ENCODE data around the gene IRGQ. TPM values are rescaled to one million over a fixed set of nuclear protein-coding genes. Genes with fewer than 3 reads are reported as not detected.

IRGQ gene
- total RNA-seq, 1 experiment from 2014 or later, result 38.1 TPM

DNA sequence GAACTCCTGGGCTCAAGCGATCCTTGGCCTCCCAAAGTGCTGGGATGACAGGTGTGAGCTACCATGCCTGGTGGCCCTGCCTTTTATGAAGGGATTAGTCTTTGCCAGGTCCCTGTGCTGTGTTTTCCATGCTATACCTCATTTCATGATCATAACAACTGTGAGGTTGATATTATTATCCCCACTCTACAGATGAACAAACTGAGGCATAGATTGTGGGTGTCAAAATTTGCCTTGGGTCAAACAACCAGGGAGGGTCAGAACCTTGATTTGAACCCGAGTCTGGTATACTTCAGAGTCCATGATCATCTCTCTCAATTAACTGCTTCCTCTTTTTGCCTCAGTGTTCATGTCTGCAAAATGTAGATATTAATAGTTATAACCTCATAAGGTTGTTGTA, 13.4 kb downstream of the IRGQ start:
- POLR2A ChIA-PET, result no interaction called here
- H3K36me3 Mint-ChIP-seq, result peaks cover 7% of the 10 kb centered on the region; the same call in 1 of the 2 replicates
- DNase-seq (ENCODE audit: low spot score) (no peak), ATAC-seq (no peak)
- CTCF ChIA-PET, result interaction anchor here (1.4 to 8.3 kb wide), 4 partner anchors 12 to 135 kb away, joined by 3 to 53 read pairs (median 11); partner anchors contain the start of genes IRGQ and ZNF576
- H3K27me3 Mint-ChIP-seq (ENCODE audit: low read depth), result no peaks in the 10 kb centered on the region; the same call in 1 of the 2 replicates
- TF ChIP-seq, protein P1, sequence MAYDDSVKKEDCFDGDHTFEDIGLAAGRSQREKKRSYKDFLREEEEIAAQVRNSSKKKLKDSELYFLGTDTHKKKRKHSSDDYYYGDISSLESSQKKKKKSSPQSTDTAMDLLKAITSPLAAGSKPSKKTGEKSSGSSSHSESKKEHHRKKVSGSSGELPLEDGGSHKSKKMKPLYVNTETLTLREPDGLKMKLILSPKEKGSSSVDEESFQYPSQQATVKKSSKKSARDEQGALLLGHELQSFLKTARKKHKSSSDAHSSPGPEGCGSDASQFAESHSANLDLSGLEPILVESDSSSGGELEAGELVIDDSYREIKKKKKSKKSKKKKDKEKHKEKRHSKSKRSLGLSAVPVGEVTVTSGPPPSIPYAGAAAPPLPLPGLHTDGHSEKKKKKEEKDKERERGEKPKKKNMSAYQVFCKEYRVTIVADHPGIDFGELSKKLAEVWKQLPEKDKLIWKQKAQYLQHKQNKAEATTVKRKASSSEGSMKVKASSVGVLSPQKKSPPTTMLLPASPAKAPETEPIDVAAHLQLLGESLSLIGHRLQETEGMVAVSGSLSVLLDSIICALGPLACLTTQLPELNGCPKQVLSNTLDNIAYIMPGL (CRISPR knock-in tag; IDR thresholded peaks at IDR 0.05), result no peak
- TF ChIP-seq, protein P2, sequence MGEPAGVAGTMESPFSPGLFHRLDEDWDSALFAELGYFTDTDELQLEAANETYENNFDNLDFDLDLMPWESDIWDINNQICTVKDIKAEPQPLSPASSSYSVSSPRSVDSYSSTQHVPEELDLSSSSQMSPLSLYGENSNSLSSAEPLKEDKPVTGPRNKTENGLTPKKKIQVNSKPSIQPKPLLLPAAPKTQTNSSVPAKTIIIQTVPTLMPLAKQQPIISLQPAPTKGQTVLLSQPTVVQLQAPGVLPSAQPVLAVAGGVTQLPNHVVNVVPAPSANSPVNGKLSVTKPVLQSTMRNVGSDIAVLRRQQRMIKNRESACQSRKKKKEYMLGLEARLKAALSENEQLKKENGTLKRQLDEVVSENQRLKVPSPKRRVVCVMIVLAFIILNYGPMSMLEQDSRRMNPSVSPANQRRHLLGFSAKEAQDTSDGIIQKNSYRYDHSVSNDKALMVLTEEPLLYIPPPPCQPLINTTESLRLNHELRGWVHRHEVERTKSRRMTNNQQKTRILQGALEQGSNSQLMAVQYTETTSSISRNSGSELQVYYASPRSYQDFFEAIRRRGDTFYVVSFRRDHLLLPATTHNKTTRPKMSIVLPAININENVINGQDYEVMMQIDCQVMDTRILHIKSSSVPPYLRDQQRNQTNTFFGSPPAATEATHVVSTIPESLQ (CRISPR knock-in tag; IDR thresholded peaks at IDR 0.05), result no peak
- TF ChIP-seq, protein P3, sequence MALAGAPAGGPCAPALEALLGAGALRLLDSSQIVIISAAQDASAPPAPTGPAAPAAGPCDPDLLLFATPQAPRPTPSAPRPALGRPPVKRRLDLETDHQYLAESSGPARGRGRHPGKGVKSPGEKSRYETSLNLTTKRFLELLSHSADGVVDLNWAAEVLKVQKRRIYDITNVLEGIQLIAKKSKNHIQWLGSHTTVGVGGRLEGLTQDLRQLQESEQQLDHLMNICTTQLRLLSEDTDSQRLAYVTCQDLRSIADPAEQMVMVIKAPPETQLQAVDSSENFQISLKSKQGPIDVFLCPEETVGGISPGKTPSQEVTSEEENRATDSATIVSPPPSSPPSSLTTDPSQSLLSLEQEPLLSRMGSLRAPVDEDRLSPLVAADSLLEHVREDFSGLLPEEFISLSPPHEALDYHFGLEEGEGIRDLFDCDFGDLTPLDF (CRISPR knock-in tag; IDR thresholded peaks at IDR 0.05), result no peak
- TF ChIP-seq, protein P4, sequence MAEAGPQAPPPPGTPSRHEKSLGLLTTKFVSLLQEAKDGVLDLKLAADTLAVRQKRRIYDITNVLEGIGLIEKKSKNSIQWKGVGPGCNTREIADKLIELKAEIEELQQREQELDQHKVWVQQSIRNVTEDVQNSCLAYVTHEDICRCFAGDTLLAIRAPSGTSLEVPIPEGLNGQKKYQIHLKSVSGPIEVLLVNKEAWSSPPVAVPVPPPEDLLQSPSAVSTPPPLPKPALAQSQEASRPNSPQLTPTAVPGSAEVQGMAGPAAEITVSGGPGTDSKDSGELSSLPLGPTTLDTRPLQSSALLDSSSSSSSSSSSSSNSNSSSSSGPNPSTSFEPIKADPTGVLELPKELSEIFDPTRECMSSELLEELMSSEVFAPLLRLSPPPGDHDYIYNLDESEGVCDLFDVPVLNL (CRISPR knock-in tag; IDR thresholded peaks at IDR 0.05; ENCODE audit: borderline replicate concordance, low read depth), result no peak
- TF ChIP-seq, protein P5, sequence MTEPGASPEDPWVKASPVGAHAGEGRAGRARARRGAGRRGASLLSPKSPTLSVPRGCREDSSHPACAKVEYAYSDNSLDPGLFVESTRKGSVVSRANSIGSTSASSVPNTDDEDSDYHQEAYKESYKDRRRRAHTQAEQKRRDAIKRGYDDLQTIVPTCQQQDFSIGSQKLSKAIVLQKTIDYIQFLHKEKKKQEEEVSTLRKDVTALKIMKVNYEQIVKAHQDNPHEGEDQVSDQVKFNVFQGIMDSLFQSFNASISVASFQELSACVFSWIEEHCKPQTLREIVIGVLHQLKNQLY (CRISPR knock-in tag; IDR thresholded peaks at IDR 0.05), result no peak
- no peak for TF ChIP-seq NFE2L1 (CRISPR knock-in tag; IDR thresholded peaks at IDR 0.05)
- TF ChIP-seq, protein P6, sequence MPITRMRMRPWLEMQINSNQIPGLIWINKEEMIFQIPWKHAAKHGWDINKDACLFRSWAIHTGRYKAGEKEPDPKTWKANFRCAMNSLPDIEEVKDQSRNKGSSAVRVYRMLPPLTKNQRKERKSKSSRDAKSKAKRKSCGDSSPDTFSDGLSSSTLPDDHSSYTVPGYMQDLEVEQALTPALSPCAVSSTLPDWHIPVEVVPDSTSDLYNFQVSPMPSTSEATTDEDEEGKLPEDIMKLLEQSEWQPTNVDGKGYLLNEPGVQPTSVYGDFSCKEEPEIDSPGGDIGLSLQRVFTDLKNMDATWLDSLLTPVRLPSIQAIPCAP (CRISPR knock-in tag; IDR thresholded peaks at IDR 0.05), result no peak
- H3K4me3 Mint-ChIP-seq, result no peak overlapping the region
- no peaks in the 10 kb centered on the region for H3K9me3 Mint-ChIP-seq
- no peak overlapping the region for H3K27ac Mint-ChIP-seq
- H3K4me1 Mint-ChIP-seq, result peaks cover 28% of the 10 kb centered on the region

DNA sequence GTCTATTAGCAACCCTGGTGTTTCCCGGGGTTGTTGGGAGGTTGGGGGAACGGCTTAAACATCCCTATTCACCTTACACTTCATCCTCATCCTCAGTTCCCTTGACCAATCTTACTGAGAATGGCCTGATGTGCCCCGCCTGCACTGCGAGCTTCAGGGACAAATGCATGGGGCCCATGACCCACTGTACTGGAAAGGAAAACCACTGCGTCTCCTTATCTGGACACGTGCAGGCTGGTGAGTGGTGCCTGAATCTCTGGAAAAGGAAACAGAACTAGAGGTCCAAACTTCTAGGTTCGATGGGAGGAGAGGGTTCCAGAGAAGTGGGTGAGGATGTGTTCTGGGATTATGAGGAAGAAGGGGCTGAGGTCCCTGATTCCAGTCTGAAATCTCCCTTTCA, 14.5 kb downstream of the IRGQ start:
- POLR2A ChIA-PET, result no interaction called here
- H3K36me3 Mint-ChIP-seq, result peaks cover 7% of the 10 kb centered on the region; the same call in 1 of the 2 replicates
- ATAC-seq, result no peak
- TF ChIP-seq, protein P7, sequence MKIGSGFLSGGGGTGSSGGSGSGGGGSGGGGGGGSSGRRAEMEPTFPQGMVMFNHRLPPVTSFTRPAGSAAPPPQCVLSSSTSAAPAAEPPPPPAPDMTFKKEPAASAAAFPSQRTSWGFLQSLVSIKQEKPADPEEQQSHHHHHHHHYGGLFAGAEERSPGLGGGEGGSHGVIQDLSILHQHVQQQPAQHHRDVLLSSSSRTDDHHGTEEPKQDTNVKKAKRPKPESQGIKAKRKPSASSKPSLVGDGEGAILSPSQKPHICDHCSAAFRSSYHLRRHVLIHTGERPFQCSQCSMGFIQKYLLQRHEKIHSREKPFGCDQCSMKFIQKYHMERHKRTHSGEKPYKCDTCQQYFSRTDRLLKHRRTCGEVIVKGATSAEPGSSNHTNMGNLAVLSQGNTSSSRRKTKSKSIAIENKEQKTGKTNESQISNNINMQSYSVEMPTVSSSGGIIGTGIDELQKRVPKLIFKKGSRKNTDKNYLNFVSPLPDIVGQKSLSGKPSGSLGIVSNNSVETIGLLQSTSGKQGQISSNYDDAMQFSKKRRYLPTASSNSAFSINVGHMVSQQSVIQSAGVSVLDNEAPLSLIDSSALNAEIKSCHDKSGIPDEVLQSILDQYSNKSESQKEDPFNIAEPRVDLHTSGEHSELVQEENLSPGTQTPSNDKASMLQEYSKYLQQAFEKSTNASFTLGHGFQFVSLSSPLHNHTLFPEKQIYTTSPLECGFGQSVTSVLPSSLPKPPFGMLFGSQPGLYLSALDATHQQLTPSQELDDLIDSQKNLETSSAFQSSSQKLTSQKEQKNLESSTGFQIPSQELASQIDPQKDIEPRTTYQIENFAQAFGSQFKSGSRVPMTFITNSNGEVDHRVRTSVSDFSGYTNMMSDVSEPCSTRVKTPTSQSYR (CRISPR knock-in tag; IDR thresholded peaks at IDR 0.05), result no peak
- TF ChIP-seq, protein P8, sequence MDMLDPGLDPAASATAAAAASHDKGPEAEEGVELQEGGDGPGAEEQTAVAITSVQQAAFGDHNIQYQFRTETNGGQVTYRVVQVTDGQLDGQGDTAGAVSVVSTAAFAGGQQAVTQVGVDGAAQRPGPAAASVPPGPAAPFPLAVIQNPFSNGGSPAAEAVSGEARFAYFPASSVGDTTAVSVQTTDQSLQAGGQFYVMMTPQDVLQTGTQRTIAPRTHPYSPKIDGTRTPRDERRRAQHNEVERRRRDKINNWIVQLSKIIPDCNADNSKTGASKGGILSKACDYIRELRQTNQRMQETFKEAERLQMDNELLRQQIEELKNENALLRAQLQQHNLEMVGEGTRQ (CRISPR knock-in tag; IDR thresholded peaks at IDR 0.05), result no peak
- TF ChIP-seq SMAD4 (CRISPR knock-in tag; IDR thresholded peaks at IDR 0.05) (no peak), ZNF263 (CRISPR knock-in tag; IDR thresholded peaks at IDR 0.05; ENCODE audit: low read depth) (no peak), NFYB (CRISPR knock-in tag; conservative IDR thresholded peaks at IDR 0.05; ENCODE audit: low read depth) (no peak), ATF1 (CRISPR knock-in tag; IDR thresholded peaks at IDR 0.05) (no peak)
- TF ChIP-seq, protein P9, sequence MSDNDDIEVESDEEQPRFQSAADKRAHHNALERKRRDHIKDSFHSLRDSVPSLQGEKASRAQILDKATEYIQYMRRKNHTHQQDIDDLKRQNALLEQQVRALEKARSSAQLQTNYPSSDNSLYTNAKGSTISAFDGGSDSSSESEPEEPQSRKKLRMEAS (CRISPR knock-in tag; IDR thresholded peaks at IDR 0.05), result no peak
- TF ChIP-seq, protein P10, sequence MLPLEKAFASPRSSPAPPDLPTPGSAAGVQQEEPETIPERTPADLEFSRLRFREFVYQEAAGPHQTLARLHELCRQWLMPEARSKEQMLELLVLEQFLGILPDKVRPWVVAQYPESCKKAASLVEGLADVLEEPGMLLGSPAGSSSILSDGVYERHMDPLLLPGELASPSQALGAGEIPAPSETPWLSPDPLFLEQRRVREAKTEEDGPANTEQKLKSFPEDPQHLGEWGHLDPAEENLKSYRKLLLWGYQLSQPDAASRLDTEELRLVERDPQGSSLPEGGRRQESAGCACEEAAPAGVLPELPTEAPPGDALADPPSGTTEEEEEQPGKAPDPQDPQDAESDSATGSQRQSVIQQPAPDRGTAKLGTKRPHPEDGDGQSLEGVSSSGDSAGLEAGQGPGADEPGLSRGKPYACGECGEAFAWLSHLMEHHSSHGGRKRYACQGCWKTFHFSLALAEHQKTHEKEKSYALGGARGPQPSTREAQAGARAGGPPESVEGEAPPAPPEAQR (CRISPR knock-in tag; IDR thresholded peaks at IDR 0.05), result no peak
- TF ChIP-seq, protein P5 (CRISPR knock-in tag; IDR thresholded peaks at IDR 0.05), result no peak
- TF ChIP-seq, protein P2 (CRISPR knock-in tag; IDR thresholded peaks at IDR 0.05), result no peak

More for the DNA sequence above, 14.5 kb downstream of the IRGQ start:
- Mint-ChIP-seq H3K9me3 (no peaks in the 10 kb centered on the region), H3K4me3 (peak overlapping the region; percentile 91), H3K4me1 (peaks cover 35% of the 10 kb centered on the region), H3K27ac (no peak overlapping the region), H3K27me3 (ENCODE audit: low read depth) (no peaks in the 10 kb centered on the region; the same call in none of the 2 replicates)
- CTCF ChIA-PET, result interaction anchor here (1.3 to 8.3 kb wide), 3 partner anchors 13 to 81 kb away, joined by 5 to 53 read pairs (median 17); partner anchors contain the start of genes IRGQ and ZNF576
- no peak for DNase-seq (ENCODE audit: low spot score)

Measured in WTC11 (cell line).